Stimulated activated CD8-positive, alpha-beta memory T cell treated with anti-CD3 and anti-CD28 coated beads, Interleukin-7, amount 100 ng/mL, for 24 hours (primary cell): ENCODE results near the gene IQCN.

Experiments used
- DNase-seq: peaks from one replicate; pipeline ENCODE4 v3.0.0-alpha.2; 2020; ENCODE audit warnings: low read depth

Gene IQCN

GRCh38 chr19:18264971-18265540 is 9.2 kb downstream of the IQCN start:
- DNase-seq: no peak

GRCh38 chr19:18264137-18264854 is 10.0 kb downstream of the IQCN start:
- DNase-seq: no peak

- DNase-seq: no peak
Measured at GRCh38 chr19:18263324-18264136, 10.7 kb downstream of the IQCN start.

- no peak for DNase-seq
Measured at GRCh38 chr19:18262917-18263316, 11.3 kb downstream of the IQCN start.

- no peak for DNase-seq
Measured at GRCh38 chr19:18262144-18262543, 12.1 kb downstream of the IQCN start.

GRCh38 chr19:18261474-18261873 is 12.8 kb downstream of the IQCN start:
- DNase-seq: no peak

GRCh38 chr19:18259893-18260292 is 14.4 kb downstream of the IQCN start:
- no peak for DNase-seq

- DNase-seq: no peak
Measured at GRCh38 chr19:18257503-18258470, 16.5 kb downstream of the IQCN start.

- no peak for DNase-seq
Measured at GRCh38 chr19:18254546-18255503, 19.4 kb downstream of the IQCN start.

GRCh38 chr19:18253716-18254115 is 20.5 kb downstream of the IQCN start:
- no peak for DNase-seq

GRCh38 chr19:18253130-18253529 is 21.1 kb downstream of the IQCN start:
- no peak for DNase-seq

GRCh38 chr19:18252370-18252717 is 21.9 kb downstream of the IQCN start:
- DNase-seq: no peak

GRCh38 chr19:18251587-18252369 is 22.5 kb downstream of the IQCN start:
- DNase-seq: peak; percentile 70

- DNase-seq: no peak
Measured at GRCh38 chr19:18249834-18250233, 24.4 kb downstream of the IQCN start.

GRCh38 chr19:18245297-18245696 is 29.0 kb downstream of the IQCN start:
- no peak for DNase-seq

GRCh38 chr19:18239303-18239702 is 34.9 kb downstream of the IQCN start:
- no peak for DNase-seq

GRCh38 chr19:18234194-18234593 is 40.1 kb downstream of the IQCN start:
- no peak for DNase-seq

GRCh38 chr19:18233224-18233825 is 40.9 kb downstream of the IQCN start:
- no peak for DNase-seq

- DNase-seq: no peak
Measured at GRCh38 chr19:18232540-18233223, 41.6 kb downstream of the IQCN start.
